ENCODE results near the gene PPP1CC. TPM values are rescaled to one million over a fixed set of nuclear protein-coding genes. Genes with fewer than 3 reads are reported as not detected.

PPP1CC gene
- polyA plus RNA-seq, 1 donor from 2014 or later, result 188 TPM

DNA sequence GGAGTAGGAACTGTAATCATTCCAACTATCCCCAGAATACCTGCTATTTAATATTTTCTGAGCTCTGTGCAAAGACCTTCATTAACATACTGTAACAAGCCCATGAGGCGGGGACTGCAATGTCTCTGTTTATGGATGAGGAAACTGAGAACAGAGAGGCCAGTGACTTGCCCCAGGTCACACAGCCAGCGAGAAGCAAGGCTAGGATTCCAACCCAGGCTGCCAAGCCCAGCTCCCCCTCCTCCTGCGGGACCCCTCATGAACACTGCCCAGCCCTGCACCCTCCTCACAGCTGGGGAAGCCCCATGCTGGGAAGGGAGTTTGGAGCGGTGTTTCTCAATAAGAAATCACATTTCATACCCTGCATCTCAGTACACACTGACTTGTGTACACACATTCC lies 64.7 kb downstream of the PPP1CC start (continued):
- no peak for TF ChIP-seq REST (IDR thresholded peaks at IDR 0.05; ENCODE audit: borderline replicate concordance)

DNA sequence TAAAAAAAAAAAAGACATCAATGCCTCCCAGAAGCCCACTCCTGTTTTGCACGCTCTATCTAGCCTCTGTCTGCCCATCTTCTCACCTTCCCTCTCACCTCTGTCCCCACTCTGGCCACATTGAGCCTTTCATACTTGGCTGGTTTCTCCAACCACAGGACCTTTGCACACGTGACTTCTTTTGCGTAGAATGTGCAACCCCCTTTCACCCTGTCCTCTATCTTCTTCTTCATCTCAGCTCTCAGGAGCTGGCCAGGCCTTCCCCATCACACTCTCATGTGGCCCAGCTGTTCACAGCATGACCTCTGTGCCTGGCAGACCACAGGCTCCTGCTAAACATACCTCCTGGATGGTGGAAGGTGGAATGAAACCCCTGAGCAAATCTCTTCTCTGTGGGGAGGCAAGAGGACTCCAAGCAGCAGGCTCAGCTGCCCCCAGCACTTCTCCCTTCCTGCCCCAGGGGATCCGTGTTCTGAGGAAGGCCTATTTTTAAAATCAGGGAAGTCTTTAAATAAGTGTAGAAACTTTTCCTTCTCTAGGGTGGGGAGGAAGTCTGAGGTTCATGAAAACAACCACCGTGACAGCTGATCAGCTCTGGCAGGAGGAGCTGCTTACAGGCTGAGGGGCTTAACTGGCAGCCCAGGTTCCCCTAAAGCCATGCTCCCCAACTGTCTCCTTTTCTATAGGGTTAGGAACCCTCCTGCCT lies 65.3 kb downstream of the PPP1CC start:
- H3K9me3 ChIP-seq (ENCODE audit: low read length), result no peaks in the 10 kb centered on the region
- TF ChIP-seq, protein P1, sequence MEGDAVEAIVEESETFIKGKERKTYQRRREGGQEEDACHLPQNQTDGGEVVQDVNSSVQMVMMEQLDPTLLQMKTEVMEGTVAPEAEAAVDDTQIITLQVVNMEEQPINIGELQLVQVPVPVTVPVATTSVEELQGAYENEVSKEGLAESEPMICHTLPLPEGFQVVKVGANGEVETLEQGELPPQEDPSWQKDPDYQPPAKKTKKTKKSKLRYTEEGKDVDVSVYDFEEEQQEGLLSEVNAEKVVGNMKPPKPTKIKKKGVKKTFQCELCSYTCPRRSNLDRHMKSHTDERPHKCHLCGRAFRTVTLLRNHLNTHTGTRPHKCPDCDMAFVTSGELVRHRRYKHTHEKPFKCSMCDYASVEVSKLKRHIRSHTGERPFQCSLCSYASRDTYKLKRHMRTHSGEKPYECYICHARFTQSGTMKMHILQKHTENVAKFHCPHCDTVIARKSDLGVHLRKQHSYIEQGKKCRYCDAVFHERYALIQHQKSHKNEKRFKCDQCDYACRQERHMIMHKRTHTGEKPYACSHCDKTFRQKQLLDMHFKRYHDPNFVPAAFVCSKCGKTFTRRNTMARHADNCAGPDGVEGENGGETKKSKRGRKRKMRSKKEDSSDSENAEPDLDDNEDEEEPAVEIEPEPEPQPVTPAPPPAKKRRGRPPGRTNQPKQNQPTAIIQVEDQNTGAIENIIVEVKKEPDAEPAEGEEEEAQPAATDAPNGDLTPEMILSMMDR (IDR thresholded peaks at IDR 0.05; ENCODE audit: poor library complexity, severe bottlenecking), result no peak
- H4K20me1 ChIP-seq (ENCODE audit: insufficient read depth), result no peaks in the 10 kb centered on the region
- no peaks in the 10 kb centered on the region for H3K9me2 ChIP-seq (ENCODE audit: insufficient read depth, low read length)
- no peak overlapping the region for H3K4me2 ChIP-seq (ENCODE audit: low read length)
- H3F3A ChIP-seq (ENCODE audit: insufficient read depth, low read length, poor library complexity, severe bottlenecking), result no peaks in the 10 kb centered on the region
- no peak overlapping the region for H2AFZ ChIP-seq (ENCODE audit: low read depth, low read length)
- no peaks in the 10 kb centered on the region for H3K36me3 ChIP-seq (ENCODE audit: insufficient read depth, low read length)
- no peak overlapping the region for H3K27ac ChIP-seq (ENCODE audit: low read length)
- H3K79me2 ChIP-seq (replicated peaks; ENCODE audit: insufficient read depth, low read length), result no peaks in the 10 kb centered on the region
- H3K27me3 ChIP-seq (ENCODE audit: insufficient read depth, low read depth, low read length), result no peaks in the 10 kb centered on the region
- no peak overlapping the region for H3K4me3 ChIP-seq (ENCODE audit: low read length)
- no peak overlapping the region for H3K9ac ChIP-seq (ENCODE audit: low read length)

DNA sequence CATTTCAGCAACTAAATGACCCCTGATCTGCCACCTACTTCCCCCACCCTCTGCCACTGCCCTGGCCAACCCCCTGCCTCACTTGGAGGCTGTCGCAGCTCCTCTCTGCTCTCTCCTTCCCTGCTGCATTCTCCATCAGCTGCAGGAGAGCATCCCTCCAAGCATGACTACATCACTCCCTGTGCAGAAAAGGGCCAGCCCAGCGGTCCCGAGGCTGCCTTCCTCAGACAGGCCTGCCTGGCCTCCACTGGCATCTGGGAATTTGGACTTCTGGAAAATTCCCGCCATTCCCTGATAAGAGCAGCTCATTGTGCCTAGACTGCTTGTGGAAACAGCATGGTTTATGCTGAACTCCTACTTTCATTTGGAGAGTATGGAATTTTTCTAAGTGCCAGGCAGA lies 66.5 kb downstream of the PPP1CC start:
- Histone ChIP-seq H3K79me2 (replicated peaks; ENCODE audit: insufficient read depth, low read length) (no peaks in the 10 kb centered on the region), H3K27ac (ENCODE audit: low read length) (no peak overlapping the region), H3K4me3 (ENCODE audit: low read length) (no peak overlapping the region), H3K9ac (ENCODE audit: low read length) (no peak overlapping the region), H3K9me3 (ENCODE audit: low read length) (no peaks in the 10 kb centered on the region), H2AFZ (ENCODE audit: low read depth, low read length) (no peak overlapping the region), H4K20me1 (ENCODE audit: insufficient read depth) (no peaks in the 10 kb centered on the region), H3K36me3 (ENCODE audit: insufficient read depth, low read length) (no peaks in the 10 kb centered on the region), H3K27me3 (ENCODE audit: insufficient read depth, low read depth, low read length) (no peaks in the 10 kb centered on the region), H3K9me2 (ENCODE audit: insufficient read depth, low read length) (no peaks in the 10 kb centered on the region), H3F3A (ENCODE audit: insufficient read depth, low read length, poor library complexity, severe bottlenecking) (no peaks in the 10 kb centered on the region), H3K4me2 (ENCODE audit: low read length) (no peak overlapping the region)
- TF ChIP-seq TAF1 (IDR thresholded peaks at IDR 0.05; ENCODE audit: low read depth), result no peak
- TF ChIP-seq, protein P1 (IDR thresholded peaks at IDR 0.05; ENCODE audit: poor library complexity, severe bottlenecking), result no peak
- no peak for TF ChIP-seq SMC3 (conservative IDR thresholded peaks at IDR 0.05; ENCODE audit: poor library complexity)
- no peak for TF ChIP-seq RAD21 (conservative IDR thresholded peaks at IDR 0.05)
- no peak for TF ChIP-seq POLR2AphosphoS5 (IDR thresholded peaks at IDR 0.05)
- no peak for TF ChIP-seq EZH2 (IDR thresholded peaks at IDR 0.05; ENCODE audit: borderline replicate concordance, insufficient read depth, low read length, poor library complexity, severe bottlenecking)
- no peak for TF ChIP-seq REST (IDR thresholded peaks at IDR 0.05; ENCODE audit: borderline replicate concordance)
- TF ChIP-seq EP300 (conservative IDR thresholded peaks at IDR 0.05; ENCODE audit: poor library complexity, severe bottlenecking), result no peak

Data from neural cell (in vitro differentiated cells).